ENCODE measurements around the gene RIOX2. TPM values are rescaled to one million over a fixed set of nuclear protein-coding genes. Genes with fewer than 3 reads are reported as not detected.

Gene RIOX2
- total RNA-seq, 1 experiment from 2014 or later, result 73.9 TPM

DNA sequence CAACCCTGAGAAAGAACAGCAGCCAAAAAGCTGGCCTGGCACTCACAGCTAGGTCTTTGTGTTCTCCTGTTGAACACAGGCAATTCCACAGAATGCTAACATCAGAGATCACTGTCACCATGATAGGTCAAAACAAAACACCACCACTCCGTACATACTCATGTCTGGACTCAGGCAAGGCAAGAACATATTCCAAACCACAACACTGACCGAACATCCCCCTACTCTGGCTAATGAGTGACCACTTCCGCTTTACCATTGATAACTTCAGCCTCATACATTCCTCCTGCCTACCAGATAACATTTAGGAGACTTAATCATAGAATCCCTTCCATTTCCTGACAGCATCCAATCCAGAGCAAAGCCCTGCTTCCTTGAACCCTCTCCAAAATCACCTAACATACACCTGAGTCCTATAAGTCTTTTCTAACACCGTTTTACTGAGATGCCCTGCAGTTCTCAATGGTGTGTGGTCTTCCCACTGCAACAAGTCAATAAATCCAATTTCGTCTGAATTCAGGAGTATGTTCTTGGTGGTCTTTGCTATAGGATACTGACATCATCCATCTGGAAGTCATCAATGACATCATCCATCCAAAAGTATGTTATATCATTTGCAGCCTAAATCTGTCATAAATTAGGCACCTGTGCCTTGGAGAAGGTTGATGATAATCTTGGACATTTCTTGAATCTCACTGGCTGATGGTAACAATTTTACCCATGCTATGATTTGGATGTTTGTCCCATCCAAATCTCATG is 23.7 kb downstream of the RIOX2 start:
- Mint-ChIP-seq H3K36me3 (ENCODE audit: insufficient read depth, unreplicated experiment) (peaks cover 81% of the 10 kb centered on the region), H3K4me3 (ENCODE audit: unreplicated experiment) (no peak overlapping the region), H3K27me3 (ENCODE audit: insufficient read depth, unreplicated experiment) (no peaks in the 10 kb centered on the region), H3K27ac (ENCODE audit: low read depth, unreplicated experiment) (no peak overlapping the region), H3K9me3 (ENCODE audit: unreplicated experiment) (no peaks in the 10 kb centered on the region), H3K4me1 (ENCODE audit: insufficient read depth, unreplicated experiment) (peaks cover 12% of the 10 kb centered on the region)
- DNase-seq (ENCODE audit: unreplicated experiment), result no peak
- TF ChIP-seq, protein P1, sequence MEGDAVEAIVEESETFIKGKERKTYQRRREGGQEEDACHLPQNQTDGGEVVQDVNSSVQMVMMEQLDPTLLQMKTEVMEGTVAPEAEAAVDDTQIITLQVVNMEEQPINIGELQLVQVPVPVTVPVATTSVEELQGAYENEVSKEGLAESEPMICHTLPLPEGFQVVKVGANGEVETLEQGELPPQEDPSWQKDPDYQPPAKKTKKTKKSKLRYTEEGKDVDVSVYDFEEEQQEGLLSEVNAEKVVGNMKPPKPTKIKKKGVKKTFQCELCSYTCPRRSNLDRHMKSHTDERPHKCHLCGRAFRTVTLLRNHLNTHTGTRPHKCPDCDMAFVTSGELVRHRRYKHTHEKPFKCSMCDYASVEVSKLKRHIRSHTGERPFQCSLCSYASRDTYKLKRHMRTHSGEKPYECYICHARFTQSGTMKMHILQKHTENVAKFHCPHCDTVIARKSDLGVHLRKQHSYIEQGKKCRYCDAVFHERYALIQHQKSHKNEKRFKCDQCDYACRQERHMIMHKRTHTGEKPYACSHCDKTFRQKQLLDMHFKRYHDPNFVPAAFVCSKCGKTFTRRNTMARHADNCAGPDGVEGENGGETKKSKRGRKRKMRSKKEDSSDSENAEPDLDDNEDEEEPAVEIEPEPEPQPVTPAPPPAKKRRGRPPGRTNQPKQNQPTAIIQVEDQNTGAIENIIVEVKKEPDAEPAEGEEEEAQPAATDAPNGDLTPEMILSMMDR (IDR thresholded peaks at IDR 0.05; ENCODE audit: unreplicated experiment), result no peak
- ChIA-PET CTCF (interaction anchor here (0.7 to 1.1 kb wide), 4 partner anchors 9 to 137 kb away, joined by 3 to 4 read pairs (median 3); no protein-coding TSS in a partner anchor), POLR2A (interaction anchor here (0.6 to 0.7 kb wide), 2 partner anchors 14 to 79 kb away, joined by 3 read pairs; no protein-coding TSS in a partner anchor)
- intact Hi-C loops (cut with micrococcal nuclease), result no loop called here
- no TSS peak for BruUV-seq (replicated peaks)

DNA sequence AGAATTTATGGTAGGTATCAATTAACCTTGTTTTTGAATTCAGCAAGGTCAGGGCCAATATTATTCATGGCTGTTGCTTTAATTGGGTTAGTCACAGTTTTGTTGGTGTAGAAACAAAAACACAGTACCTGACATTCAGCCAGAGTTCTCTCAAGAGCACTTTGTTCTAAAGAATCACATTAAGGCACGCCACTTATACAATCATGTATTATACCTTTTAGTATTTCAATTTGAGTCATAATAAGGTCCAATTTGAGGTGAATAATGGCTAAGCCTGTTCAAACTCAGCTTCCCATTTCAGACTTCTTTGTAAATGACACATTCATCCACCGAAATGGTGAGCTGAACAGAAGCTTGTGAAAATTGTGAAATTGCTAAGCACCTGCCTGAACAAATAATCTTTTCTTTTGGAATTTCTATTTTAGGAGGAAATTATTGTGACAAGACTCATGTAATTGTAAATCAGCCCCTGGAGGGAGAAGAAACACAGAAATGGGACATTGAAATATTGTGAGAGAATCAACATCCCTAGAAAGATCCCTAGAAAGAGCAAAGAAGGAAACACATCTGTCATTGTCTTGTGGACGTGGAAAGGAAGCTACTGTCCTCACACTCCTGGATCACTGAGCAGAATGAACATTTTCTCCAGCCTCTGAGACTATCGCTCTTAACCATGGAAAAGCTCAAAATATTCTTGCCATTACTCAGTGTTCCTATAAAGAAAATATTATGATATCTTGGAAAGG is 29.3 kb downstream of the RIOX2 start:
- intact Hi-C loops (cut with micrococcal nuclease), result loop anchor here (5.0 kb wide), 1 partner anchor 79 kb away; no protein-coding TSS in a partner anchor
- DNase-seq (ENCODE audit: unreplicated experiment), result no peak

DNA sequence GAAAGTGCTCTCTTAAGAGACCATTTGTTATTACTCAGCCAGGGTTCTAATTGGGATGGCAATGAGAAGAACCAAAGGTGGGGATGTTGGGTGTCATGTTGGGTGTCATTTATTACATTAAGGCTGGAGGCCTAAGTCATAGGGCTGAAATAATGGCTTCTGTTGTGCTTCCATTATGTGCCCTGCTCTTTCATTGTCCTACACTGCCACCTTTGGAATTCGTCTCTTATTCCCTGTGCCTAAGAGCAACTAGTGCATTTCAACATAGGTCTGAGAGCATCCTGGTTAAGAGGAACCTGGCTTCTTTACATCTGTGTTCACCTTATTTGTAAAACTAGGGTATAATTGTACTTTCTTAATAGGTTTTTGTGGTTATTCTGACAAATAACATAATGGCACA is 32.2 kb downstream of the RIOX2 start:
- BruUV-seq (replicated peaks), result no TSS peak
- ChIA-PET POLR2A (interaction anchor here (0.7 kb wide), 2 partner anchors 28 to 1969 kb away, joined by 3 read pairs; no protein-coding TSS in a partner anchor), CTCF (interaction anchor here (0.7 to 2.0 kb wide), 6 partner anchors 8 to 148 kb away, joined by 3 to 12 read pairs (median 4); no protein-coding TSS in a partner anchor)
- H3K36me3 Mint-ChIP-seq (ENCODE audit: insufficient read depth, unreplicated experiment), result peaks cover 51% of the 10 kb centered on the region
- no peaks in the 10 kb centered on the region for H3K27me3 Mint-ChIP-seq (ENCODE audit: insufficient read depth, unreplicated experiment)
- intact Hi-C loops (cut with micrococcal nuclease), result loop anchor here (1.0 to 5.0 kb wide), 2 partner anchors 82 to 147 kb away; no protein-coding TSS in a partner anchor
- no peaks in the 10 kb centered on the region for H3K9me3 Mint-ChIP-seq (ENCODE audit: unreplicated experiment)
- TF ChIP-seq, protein P1 (IDR thresholded peaks at IDR 0.05; ENCODE audit: unreplicated experiment), result no peak
- no peak overlapping the region for H3K27ac Mint-ChIP-seq (ENCODE audit: low read depth, unreplicated experiment)
- no peaks in the 10 kb centered on the region for H3K4me1 Mint-ChIP-seq (ENCODE audit: insufficient read depth, unreplicated experiment)
- DNase-seq (ENCODE audit: unreplicated experiment), result peak; percentile 23
- H3K4me3 Mint-ChIP-seq (ENCODE audit: unreplicated experiment), result no peak overlapping the region

More for the DNA sequence above, 29.3 kb downstream of the RIOX2 start:
- peaks cover 58% of the 10 kb centered on the region for H3K36me3 Mint-ChIP-seq (ENCODE audit: insufficient read depth, unreplicated experiment)
- no peaks in the 10 kb centered on the region for H3K4me1 Mint-ChIP-seq (ENCODE audit: insufficient read depth, unreplicated experiment)
- ChIA-PET POLR2A (interaction anchor here (0.7 to 0.9 kb wide), 3 partner anchors 10 to 121 kb away, joined by 3 to 5 read pairs (median 5); partner anchors contain the start of gene CRYBG3), CTCF (interaction anchor here (0.6 to 2.5 kb wide), 5 partner anchors 11 to 149 kb away, joined by 3 to 12 read pairs (median 5); no protein-coding TSS in a partner anchor)
- H3K27ac Mint-ChIP-seq (ENCODE audit: low read depth, unreplicated experiment), result no peak overlapping the region
- no TSS peak for BruUV-seq (replicated peaks)
- no peaks in the 10 kb centered on the region for H3K27me3 Mint-ChIP-seq (ENCODE audit: insufficient read depth, unreplicated experiment)
- H3K9me3 Mint-ChIP-seq (ENCODE audit: unreplicated experiment), result no peaks in the 10 kb centered on the region
- no peak overlapping the region for H3K4me3 Mint-ChIP-seq (ENCODE audit: unreplicated experiment)
- TF ChIP-seq, protein P1 (IDR thresholded peaks at IDR 0.05; ENCODE audit: unreplicated experiment), result no peak

DNA sequence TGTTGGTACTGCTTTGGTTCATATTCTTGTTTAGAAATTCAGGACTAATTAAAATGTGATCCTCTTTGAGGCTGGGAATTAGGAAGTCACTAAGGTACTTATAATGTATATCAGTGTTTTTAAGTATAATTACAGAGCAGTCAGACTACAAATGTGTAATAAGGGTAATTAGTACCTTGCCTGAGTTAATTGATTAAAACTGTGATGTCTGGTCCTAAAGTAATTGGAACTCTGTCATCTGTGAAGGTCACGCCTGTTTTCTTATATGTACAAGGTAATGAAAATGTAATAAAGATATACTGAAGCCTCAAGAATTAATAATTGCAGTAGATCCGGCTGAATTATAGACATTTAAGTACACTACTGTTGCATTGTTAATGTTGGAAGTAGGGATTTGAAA is 32.8 kb downstream of the RIOX2 start:
- TF ChIP-seq, protein P1 (IDR thresholded peaks at IDR 0.05; ENCODE audit: unreplicated experiment), result no peak
- Mint-ChIP-seq H3K36me3 (ENCODE audit: insufficient read depth, unreplicated experiment) (peaks cover 50% of the 10 kb centered on the region), H3K27me3 (ENCODE audit: insufficient read depth, unreplicated experiment) (no peaks in the 10 kb centered on the region), H3K4me1 (ENCODE audit: insufficient read depth, unreplicated experiment) (no peaks in the 10 kb centered on the region), H3K27ac (ENCODE audit: low read depth, unreplicated experiment) (no peak overlapping the region), H3K4me3 (ENCODE audit: unreplicated experiment) (no peak overlapping the region), H3K9me3 (ENCODE audit: unreplicated experiment) (no peaks in the 10 kb centered on the region)
- DNase-seq (ENCODE audit: unreplicated experiment), result no peak
- POLR2A ChIA-PET, result interaction anchor here (0.7 to 1.4 kb wide), 3 partner anchors 28 to 1968 kb away, joined by 3 read pairs; partner anchors contain the start of gene CRYBG3
- CTCF ChIA-PET, result interaction anchor here (0.7 to 2.0 kb wide), 4 partner anchors 8 to 147 kb away, joined by 3 to 12 read pairs (median 3); no protein-coding TSS in a partner anchor
- intact Hi-C loops (cut with micrococcal nuclease), result no loop called here
- BruUV-seq (replicated peaks), result no TSS peak
